Ascending aorta (tissue), 2 donors: ENCODE measurements around the gene SKI. TPM values are rescaled to one million over a fixed set of nuclear protein-coding genes. Genes with fewer than 3 reads are reported as not detected.
A peak's percentile ranks its signal among the peaks of the same experiment; 100 is the strongest.

ENCODE experiments used
- DNase-seq, 2 donors: peaks; one replicate each; pipeline ENCODE4 v3.0.0-alpha.2; 2019; ENCODE audit warnings: low spot score in 2 of 2
- H3K27ac ChIP-seq, 2 donors: fragments of 200-600 bp; sonication (generic); one replicate each; pipeline ENCODE4 v1.5.1; 2016 to 2017; ENCODE audit warnings: mild to moderate bottlenecking in 1 of 2
- H3K27me3 ChIP-seq: fragments of 200-600 bp; sonication (generic); one replicate; pipeline ENCODE4 v1.5.1; 2017
- H3K36me3 ChIP-seq, 2 donors: fragments of 200-600 bp; sonication (generic); one replicate each; pipeline ENCODE4 v1.5.1; 2016
- H3K4me1 ChIP-seq, 2 donors: fragments of 200-600 bp; sonication (generic); one replicate each; pipeline ENCODE4 v1.5.1; 2016 to 2017; ENCODE audit warnings: mild to moderate bottlenecking in 1 of 2
- H3K4me3 ChIP-seq, 2 donors: fragments of 200-600 bp; sonication (generic); one replicate each; pipeline ENCODE4 v1.5.1; 2016 to 2017; ENCODE audit warnings: mild to moderate bottlenecking in 1 of 2
- H3K9me3 ChIP-seq, 2 donors: fragments of 200-600 bp; sonication (generic); one replicate each; pipeline ENCODE4 v1.5.1; 2016
- intact Hi-C: fragments of 100-400 bp; cut with DNase I; formaldehyde crosslinking; loops from one replicate; pipeline ENCODE4 v1.15.1; 2023
- total RNA-seq: library from RNA; depleted of rRNA; stranded (reverse); fragments of >200 nt; gene quantifications from one replicate; pipeline ENCODE4 v1.1.0, GENCODE V29; 2016
- TF ChIP-seq, protein P1 (sequence below), 3 experiments: fragments of 200-600 bp in 2 of 3; fragments of 450-650 bp in 1 of 3; sonication (generic) in 2 of 3; IDR thresholded peaks; one replicate each; pipeline ENCODE4 v1.5.1; 2016 to 2019; ENCODE audit warnings: antibody characterized with exemption in 3 of 3, mild to moderate bottlenecking in 1 of 3, moderate library complexity in 1 of 3

Gene SKI
- total RNA-seq, 1 donor from 2014 or later = 139 TPM

DNA sequence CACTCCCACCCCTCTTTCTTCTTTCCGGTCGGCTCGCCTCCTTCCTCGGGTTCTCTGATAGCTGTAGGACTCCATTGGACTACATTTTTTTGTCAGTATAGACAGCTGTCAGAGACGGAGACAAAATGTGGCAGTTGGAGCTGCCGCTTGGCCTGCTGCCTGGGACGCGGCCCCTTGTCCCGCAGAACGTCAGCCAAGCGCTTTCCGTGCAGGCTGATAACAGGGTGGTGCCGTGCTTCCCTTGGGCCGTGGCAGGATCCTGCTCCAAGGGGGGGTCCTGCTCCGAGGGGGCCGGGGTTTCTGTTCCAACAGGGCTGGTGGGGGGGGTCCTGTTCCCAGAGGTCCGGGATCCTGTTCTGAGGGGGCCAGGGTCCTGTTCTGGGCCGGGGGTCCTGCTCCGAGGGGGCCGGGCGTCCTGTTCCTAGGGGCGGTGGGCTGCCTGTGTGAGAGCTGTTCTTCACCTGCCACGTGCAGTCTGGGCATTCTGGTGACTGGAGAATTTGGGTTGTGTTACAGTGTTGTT lies 4.9 kb downstream of the SKI start:
- intact Hi-C loops = loop anchor here (5.0 kb wide), 1 partner anchor 44 kb away; no protein-coding TSS in a partner anchor
- DNase-seq = no peak
- Histone ChIP-seq H3K27me3 (no peaks in the 10 kb centered on the region), H3K36me3 (no peaks in the 10 kb centered on the region), H3K4me3 (peak overlapping the region; percentile 78 to 85), H3K27ac (peak overlapping the region; percentile 85 to 93), H3K4me1 (peaks cover 43 to 54% of the 10 kb centered on the region in 2 donors), H3K9me3 (no peaks in the 10 kb centered on the region)
- TF ChIP-seq, protein P1, sequence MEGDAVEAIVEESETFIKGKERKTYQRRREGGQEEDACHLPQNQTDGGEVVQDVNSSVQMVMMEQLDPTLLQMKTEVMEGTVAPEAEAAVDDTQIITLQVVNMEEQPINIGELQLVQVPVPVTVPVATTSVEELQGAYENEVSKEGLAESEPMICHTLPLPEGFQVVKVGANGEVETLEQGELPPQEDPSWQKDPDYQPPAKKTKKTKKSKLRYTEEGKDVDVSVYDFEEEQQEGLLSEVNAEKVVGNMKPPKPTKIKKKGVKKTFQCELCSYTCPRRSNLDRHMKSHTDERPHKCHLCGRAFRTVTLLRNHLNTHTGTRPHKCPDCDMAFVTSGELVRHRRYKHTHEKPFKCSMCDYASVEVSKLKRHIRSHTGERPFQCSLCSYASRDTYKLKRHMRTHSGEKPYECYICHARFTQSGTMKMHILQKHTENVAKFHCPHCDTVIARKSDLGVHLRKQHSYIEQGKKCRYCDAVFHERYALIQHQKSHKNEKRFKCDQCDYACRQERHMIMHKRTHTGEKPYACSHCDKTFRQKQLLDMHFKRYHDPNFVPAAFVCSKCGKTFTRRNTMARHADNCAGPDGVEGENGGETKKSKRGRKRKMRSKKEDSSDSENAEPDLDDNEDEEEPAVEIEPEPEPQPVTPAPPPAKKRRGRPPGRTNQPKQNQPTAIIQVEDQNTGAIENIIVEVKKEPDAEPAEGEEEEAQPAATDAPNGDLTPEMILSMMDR (IDR thresholded peaks at IDR 0.05) = no peak

DNA sequence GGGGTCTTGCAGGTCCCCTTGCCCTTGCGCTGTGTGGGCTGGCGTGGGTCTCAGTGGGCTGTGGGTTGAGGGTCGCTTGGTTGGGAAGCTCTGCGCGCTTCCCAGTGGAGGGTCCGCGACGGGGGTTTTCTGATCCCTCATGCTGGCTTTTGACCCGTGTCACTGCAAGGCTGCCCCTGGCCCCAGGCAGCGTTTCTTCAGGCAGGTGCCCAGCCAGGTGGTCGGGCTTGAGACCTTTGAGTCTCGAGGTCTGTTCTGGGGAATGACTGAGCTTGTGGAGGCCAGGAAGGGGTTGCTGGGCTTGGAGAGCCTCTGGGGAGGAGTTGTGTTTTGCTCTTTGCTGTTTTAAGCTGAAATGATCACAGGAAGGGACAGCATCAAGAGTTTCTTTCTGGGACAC lies 5.3 kb downstream of the SKI start:
- H3K4me3 ChIP-seq = peak overlapping the region; percentile 78 to 85
- intact Hi-C loops = loop anchor here (5.0 kb wide), 1 partner anchor 44 kb away; no protein-coding TSS in a partner anchor
- no peaks in the 10 kb centered on the region for H3K9me3 ChIP-seq
- H3K4me1 ChIP-seq = peaks cover 48 to 59% of the 10 kb centered on the region in 2 donors
- DNase-seq = peak in 1 of 2 donors; percentile 64
- TF ChIP-seq, protein P1 (IDR thresholded peaks at IDR 0.05) = no peak
- peak overlapping the region; percentile 85 to 93 for H3K27ac ChIP-seq
- H3K27me3 ChIP-seq = no peaks in the 10 kb centered on the region
- no peaks in the 10 kb centered on the region for H3K36me3 ChIP-seq

DNA sequence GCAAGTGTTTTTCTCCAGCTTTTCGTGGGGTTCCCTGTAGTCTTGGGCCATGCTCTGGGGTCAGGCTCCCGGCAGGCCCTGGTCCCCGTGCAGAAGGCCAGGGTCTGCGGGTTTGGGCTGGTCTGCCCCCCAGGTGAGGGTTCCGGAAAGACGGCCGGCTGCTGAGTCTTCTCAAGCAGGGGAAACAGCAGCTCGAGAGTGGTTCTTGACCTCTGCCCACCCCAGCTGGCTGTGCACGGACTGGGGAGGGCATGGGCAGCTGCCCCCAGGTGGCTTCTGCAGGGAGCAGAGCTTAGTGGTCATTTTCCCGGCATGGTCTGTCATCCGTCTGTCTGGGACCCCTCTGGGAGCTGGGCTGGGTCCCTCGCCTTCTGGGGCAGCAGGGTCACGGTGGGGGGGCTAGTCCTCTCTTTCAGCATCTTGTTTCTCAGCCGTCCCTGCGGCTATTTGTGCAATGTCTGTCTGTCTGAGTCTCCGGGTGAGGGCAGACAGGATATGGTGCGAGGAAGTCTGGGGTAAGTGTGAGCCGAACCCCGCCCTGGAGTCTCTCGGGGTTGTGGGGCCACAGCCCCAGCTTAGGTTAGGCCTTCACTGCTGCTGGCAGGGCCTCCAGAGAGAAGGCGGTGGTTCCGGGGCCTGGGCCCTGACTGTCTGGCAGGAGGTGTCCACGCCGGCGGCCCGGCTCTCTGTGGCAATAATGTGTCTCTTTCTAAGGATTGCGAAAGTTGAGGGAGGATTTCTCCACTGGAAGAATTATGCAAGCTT lies 6.1 kb downstream of the SKI start:
- TF ChIP-seq, protein P1 (IDR thresholded peaks at IDR 0.05) = no peak
- intact Hi-C loops = loop anchor here (2.0 to 5.0 kb wide), 3 partner anchors 35 to 81 kb away; no protein-coding TSS in a partner anchor
- no peaks in the 10 kb centered on the region for H3K36me3 ChIP-seq
- peak overlapping the region; percentile 85 to 93 for H3K27ac ChIP-seq
- H3K27me3 ChIP-seq = no peaks in the 10 kb centered on the region
- H3K4me3 ChIP-seq = peak overlapping the region; percentile 78 to 85
- peaks cover 55 to 66% of the 10 kb centered on the region in 2 donors for H3K4me1 ChIP-seq
- H3K9me3 ChIP-seq = no peaks in the 10 kb centered on the region
- DNase-seq = peak; percentile 82 to 97

DNA sequence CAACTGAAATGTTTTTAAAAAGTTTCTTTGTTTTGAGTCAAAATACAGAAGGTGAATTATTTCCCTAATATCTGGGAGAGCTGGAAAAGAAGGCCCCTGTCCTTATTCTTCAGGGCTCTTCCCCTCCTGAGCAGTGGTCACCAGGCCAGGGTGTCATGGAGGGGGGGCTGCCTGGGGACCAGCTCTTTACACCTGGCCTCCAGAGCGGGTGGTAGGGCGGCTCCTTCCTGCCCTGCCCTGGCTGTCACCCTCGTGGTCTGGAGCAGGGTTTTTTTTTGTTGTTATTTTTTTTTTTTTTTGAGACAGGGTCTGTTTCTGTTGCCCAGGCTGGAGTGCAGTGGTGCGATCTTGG lies 6.6 kb downstream of the SKI start:
- TF ChIP-seq, protein P1 (IDR thresholded peaks at IDR 0.05) = no peak
- no peak for DNase-seq
- Histone ChIP-seq H3K27ac (peak overlapping the region; percentile 85 to 93), H3K4me1 (peaks cover 61 to 72% of the 10 kb centered on the region in 2 donors), H3K36me3 (no peaks in the 10 kb centered on the region), H3K27me3 (no peaks in the 10 kb centered on the region), H3K4me3 (peak overlapping the region in 1 of 2 donors; percentile 78), H3K9me3 (no peaks in the 10 kb centered on the region)
- intact Hi-C loops = loop anchor here (2.0 to 5.0 kb wide), 4 partner anchors 36 to 148 kb away; no protein-coding TSS in a partner anchor

DNA sequence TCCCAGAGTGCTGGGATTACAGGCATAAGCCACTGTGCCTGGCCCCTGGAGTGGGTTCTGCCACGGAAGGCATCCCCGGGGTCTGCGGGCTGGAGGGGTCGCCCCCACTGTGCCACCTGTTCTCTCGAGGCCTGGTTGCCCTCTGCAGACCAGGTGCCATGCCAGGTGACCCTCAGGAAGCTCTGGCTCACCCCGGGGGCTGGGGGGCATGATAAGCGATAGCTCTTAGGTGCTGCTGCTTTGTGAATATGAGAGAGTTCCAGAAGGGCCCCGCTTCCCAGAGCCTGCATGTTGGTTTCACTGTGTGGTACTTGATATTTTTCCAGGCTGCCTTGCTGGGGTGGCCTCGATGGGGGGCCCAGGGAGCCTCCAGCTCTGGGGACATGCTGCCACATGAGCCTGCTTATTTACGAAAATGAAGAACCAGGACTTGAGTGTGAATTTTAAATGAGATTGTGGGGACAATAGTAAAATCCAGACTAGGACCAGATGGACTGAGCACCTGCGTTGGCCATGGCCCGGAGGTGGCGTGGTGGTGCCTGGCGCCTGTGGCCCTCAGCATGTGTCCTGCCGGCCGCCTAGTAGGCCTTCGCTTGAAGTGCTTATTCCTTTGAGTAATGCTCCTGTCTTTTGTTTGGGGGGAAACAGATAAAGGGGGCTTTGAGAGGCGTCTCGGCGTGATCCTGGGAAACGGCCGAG lies 7.3 kb downstream of the SKI start:
- Histone ChIP-seq H3K27me3 (no peaks in the 10 kb centered on the region), H3K9me3 (no peaks in the 10 kb centered on the region), H3K4me3 (peak overlapping the region; percentile 23 to 78), H3K36me3 (no peaks in the 10 kb centered on the region), H3K27ac (peak overlapping the region; percentile 85 to 93), H3K4me1 (peaks cover 67 to 79% of the 10 kb centered on the region in 2 donors)
- intact Hi-C loops = loop anchor here (2.0 to 5.0 kb wide), 3 partner anchors 37 to 147 kb away; no protein-coding TSS in a partner anchor
- DNase-seq = no peak
- TF ChIP-seq, protein P1 (IDR thresholded peaks at IDR 0.05) = no peak
